ENCODE measurements around the gene KRT23.

DNA sequence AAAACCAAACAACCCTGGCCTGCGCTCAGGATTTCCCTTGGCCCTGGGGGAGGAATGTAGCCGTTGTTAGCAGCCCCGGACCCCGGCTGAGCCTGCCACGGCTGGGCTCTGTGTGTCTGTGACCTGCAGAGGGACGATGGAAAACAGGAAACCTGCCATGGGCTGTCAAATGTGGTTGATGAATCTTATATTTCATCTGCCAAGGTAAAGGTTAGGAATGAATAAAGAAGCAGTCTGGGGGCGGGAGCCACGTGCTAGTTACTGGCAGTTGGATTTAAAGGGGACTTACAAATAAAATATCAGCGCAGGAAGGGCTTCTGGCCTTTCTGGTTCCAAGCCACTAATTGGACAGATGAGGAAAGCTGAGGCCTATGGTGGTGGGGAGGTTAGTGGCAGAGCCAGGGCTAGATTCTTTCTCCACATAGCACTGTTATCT, at the start of gene KRT23:
- TF ChIP-seq JUN (IDR thresholded peaks at IDR 0.05; ENCODE audit: borderline replicate concordance, low read depth, low read length) (no peak), JUN (CRISPR knock-in tag; IDR thresholded peaks at IDR 0.05; ENCODE audit: borderline replicate concordance) (no peak), CTCF (IDR thresholded peaks at IDR 0.05 in 2 of 3, conservative IDR thresholded peaks at IDR 0.05 in 1 of 3; ENCODE audit: insufficient read depth in 2 of 3, low read depth in 1 of 3, low read length in 3 of 3) (no peak), HNRNPH1 (optimal IDR thresholded peaks at IDR 0.05; ENCODE audit: low read depth, low read length) (no peak), SNRNP70 (optimal IDR thresholded peaks at IDR 0.05; ENCODE audit: low read depth, low read length) (no peak), RFX5 (IDR thresholded peaks at IDR 0.05; ENCODE audit: low read depth, low read length) (no peak), ZNF668 (CRISPR knock-in tag; IDR thresholded peaks at IDR 0.05) (no peak), SAFB2 (IDR thresholded peaks at IDR 0.05; ENCODE audit: borderline replicate concordance, low read depth, low read length, severe bottlenecking) (no peak), SMARCA4 (IDR thresholded peaks at IDR 0.05) (no peak), FUS (optimal IDR thresholded peaks at IDR 0.05; ENCODE audit: low read depth, low read length) (no peak), TAF1 (IDR thresholded peaks at IDR 0.05; ENCODE audit: control insufficient read depth, extremely low read depth, insufficient read depth, low read length, severe bottlenecking) (no peak), YY1 (IDR thresholded peaks at IDR 0.05; ENCODE audit: borderline replicate concordance in 1 of 3, control insufficient read depth in 1 of 3, extremely low read depth in 1 of 3, insufficient read depth in 3 of 3, insufficient read length in 1 of 3, insufficient replicate concordance in 2 of 3, low read depth in 1 of 3, low read length in 2 of 3) (no peak), CAMTA2 (CRISPR knock-in tag; conservative IDR thresholded peaks at IDR 0.05) (no peak)

Data from K562 (cell line).